ENCODE measurements around the gene DBN1. TPM values are rescaled to one million over a fixed set of nuclear protein-coding genes. Genes with fewer than 3 reads are reported as not detected.
"Not testable (repeated sequence)": the region's sequence is repeated elsewhere in the genome, so short reads cannot be mapped to it uniquely, and the experiment has no call there.

The DBN1 gene
- total RNA-seq, 2 donors from 2014 or later: 322 to 383 TPM

GRCh38 chr5:177487975-177488374, 14.5 kb upstream of the DBN1 start:
- Mint-ChIP-seq H3K4me3 (no peak overlapping the region), H3K27me3 (ENCODE audit: insufficient read depth) (no peaks in the 10 kb centered on the region), H3K36me3 (ENCODE audit: low read depth) (peaks cover 71% of the 10 kb centered on the region), H3K27ac (no peak overlapping the region), H3K4me1 (peaks cover 7% of the 10 kb centered on the region), H3K9me3 (no peaks in the 10 kb centered on the region)
- H3K36me3 ChIP-seq (ENCODE audit: control insufficient read depth, insufficient read depth, low read length): peaks cover 87% of the 10 kb centered on the region
- no peak overlapping the region for H3K4me3 ChIP-seq (ENCODE audit: low read length)
- H3K9ac ChIP-seq (ENCODE audit: extremely low read depth, low read length, poor library complexity, severe bottlenecking): no peak overlapping the region
- no peak overlapping the region for H3K27ac ChIP-seq (ENCODE audit: low read depth, low read length)
- peak; percentile 12 for TF ChIP-seq CTCF (conservative IDR thresholded peaks at IDR 0.05)
- peak; percentile 65 for DNase-seq
- no peaks in the 10 kb centered on the region for H3K9me3 ChIP-seq (ENCODE audit: control insufficient read depth, low read length)
- H3K27me3 ChIP-seq (ENCODE audit: control insufficient read depth, insufficient read depth, low read length, poor library complexity, severe bottlenecking): no peaks in the 10 kb centered on the region
- H3K4me1 ChIP-seq (ENCODE audit: control insufficient read depth, insufficient read depth, low read length): no peaks in the 10 kb centered on the region
- 93 to 94% methylated on average over 6 to 15 of the region's 15 CpGs for WGBS, 2 experiments (ENCODE audit: insufficient coverage in 1 of 2, insufficient read length in 1 of 2)

GRCh38 chr5:177487144-177487543, 13.7 kb upstream of the DBN1 start:
- Histone ChIP-seq H3K4me1 (ENCODE audit: control insufficient read depth, insufficient read depth, low read length) (no peaks in the 10 kb centered on the region), H3K36me3 (ENCODE audit: control insufficient read depth, insufficient read depth, low read length) (peaks cover 86% of the 10 kb centered on the region), H3K9ac (ENCODE audit: extremely low read depth, low read length, poor library complexity, severe bottlenecking) (no peak overlapping the region), H3K27me3 (ENCODE audit: control insufficient read depth, insufficient read depth, low read length, poor library complexity, severe bottlenecking) (no peaks in the 10 kb centered on the region), H3K9me3 (ENCODE audit: control insufficient read depth, low read length) (no peaks in the 10 kb centered on the region), H3K27ac (ENCODE audit: low read depth, low read length) (no peak overlapping the region), H3K4me3 (ENCODE audit: low read length) (no peak overlapping the region)
- WGBS, 2 experiments (ENCODE audit: insufficient coverage in 1 of 2, insufficient read length in 1 of 2): 96 to 100% methylated on average over 5 to 8 of the region's 8 CpGs
- H3K9me3 Mint-ChIP-seq: no peaks in the 10 kb centered on the region
- no peak overlapping the region for H3K4me3 Mint-ChIP-seq
- H3K36me3 Mint-ChIP-seq (ENCODE audit: low read depth): peaks cover 73% of the 10 kb centered on the region
- H3K27me3 Mint-ChIP-seq (ENCODE audit: insufficient read depth): no peaks in the 10 kb centered on the region
- TF ChIP-seq CTCF (conservative IDR thresholded peaks at IDR 0.05): no peak
- no peak for DNase-seq
- H3K4me1 Mint-ChIP-seq: peaks cover 4% of the 10 kb centered on the region
- H3K27ac Mint-ChIP-seq: no peak overlapping the region

GRCh38 chr5:177486256-177486655, 12.8 kb upstream of the DBN1 start:
- Histone ChIP-seq H3K4me3 (ENCODE audit: low read length) (no peak overlapping the region), H3K9me3 (ENCODE audit: control insufficient read depth, low read length) (no peaks in the 10 kb centered on the region), H3K4me1 (ENCODE audit: control insufficient read depth, insufficient read depth, low read length) (no peaks in the 10 kb centered on the region), H3K36me3 (ENCODE audit: control insufficient read depth, insufficient read depth, low read length) (peaks cover 92% of the 10 kb centered on the region), H3K27me3 (ENCODE audit: control insufficient read depth, insufficient read depth, low read length, poor library complexity, severe bottlenecking) (no peaks in the 10 kb centered on the region), H3K27ac (ENCODE audit: low read depth, low read length) (no peak overlapping the region), H3K9ac (ENCODE audit: extremely low read depth, low read length, poor library complexity, severe bottlenecking) (no peak overlapping the region)
- H3K36me3 Mint-ChIP-seq (ENCODE audit: low read depth): peaks cover 77% of the 10 kb centered on the region
- no peaks in the 10 kb centered on the region for H3K27me3 Mint-ChIP-seq (ENCODE audit: insufficient read depth)
- WGBS, 2 experiments (ENCODE audit: insufficient coverage in 1 of 2, insufficient read length in 1 of 2): 94 to 100% methylated on average over 1 to 3 of the region's 3 CpGs
- H3K4me1 Mint-ChIP-seq: peaks cover 2% of the 10 kb centered on the region
- H3K27ac Mint-ChIP-seq: no peak overlapping the region
- TF ChIP-seq CTCF (conservative IDR thresholded peaks at IDR 0.05): no peak
- no peak overlapping the region for H3K4me3 Mint-ChIP-seq
- DNase-seq: no peak
- H3K9me3 Mint-ChIP-seq: no peaks in the 10 kb centered on the region

- H3K9me3 Mint-ChIP-seq; H3K27me3 Mint-ChIP-seq (ENCODE audit: insufficient read depth); H3K4me3 Mint-ChIP-seq; H3K9me3 ChIP-seq (ENCODE audit: control insufficient read depth, low read length); H3K4me3 ChIP-seq (ENCODE audit: low read length); H3K4me1 Mint-ChIP-seq; H3K27ac Mint-ChIP-seq; H3K4me1 ChIP-seq (ENCODE audit: control insufficient read depth, insufficient read depth, low read length); H3K27ac ChIP-seq (ENCODE audit: low read depth, low read length); DNase-seq; H3K27me3 ChIP-seq (ENCODE audit: control insufficient read depth, insufficient read depth, low read length, poor library complexity, severe bottlenecking); H3K9ac ChIP-seq (ENCODE audit: extremely low read depth, low read length, poor library complexity, severe bottlenecking): not testable (repeated sequence)
- H3K36me3 Mint-ChIP-seq (ENCODE audit: low read depth): peaks cover 74% of the 10 kb centered on the region
- WGBS, 2 experiments (ENCODE audit: insufficient coverage in 1 of 2, insufficient read length in 1 of 2): 94 to 100% methylated on average over 3 of the region's 3 CpGs
- H3K36me3 ChIP-seq (ENCODE audit: control insufficient read depth, insufficient read depth, low read length): peaks cover 87% of the 10 kb centered on the region
Measured at GRCh38 chr5:177485753-177486152, 12.3 kb upstream of the DBN1 start.
